HG03060 (cell line): ENCODE data around the gene TGFB1.
"Not testable (repeated sequence)": the region's sequence is repeated elsewhere in the genome, so short reads cannot be mapped to it uniquely, and the experiment has no call there.

Experiments used
- ATAC-seq: cut with Tn5 transposase; IDR thresholded peaks from one replicate; pipeline ENCODE4 v1.9.1; 2021; ENCODE audit warnings: low read depth, moderate number of reproducible peaks; ENCODE audit not compliant: unreplicated experiment

Gene TGFB1

DNA sequence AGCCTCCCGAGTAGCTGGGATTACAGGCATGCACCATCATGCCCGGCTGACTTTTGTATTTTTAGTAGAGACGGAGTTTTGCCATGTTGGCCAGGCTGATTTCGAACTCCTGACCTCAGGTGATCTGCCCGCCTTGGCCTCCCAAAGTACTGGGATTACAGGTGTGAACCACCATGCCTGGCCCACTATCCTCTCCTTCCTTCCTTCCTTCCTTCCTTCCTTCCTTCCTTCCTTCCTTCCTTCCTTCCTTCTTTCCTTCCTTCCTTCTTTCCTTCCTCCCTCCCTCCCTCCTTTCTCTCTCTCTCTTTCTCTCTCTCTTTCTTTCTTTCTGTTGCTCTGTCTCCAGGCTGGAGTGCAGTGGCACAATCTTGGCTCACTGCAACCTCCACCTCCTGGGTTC, 17.4 kb upstream of the TGFB1 start:
- ATAC-seq, result not testable (repeated sequence)

- ATAC-seq, result no peak
Observed at GRCh38 chr19:41369769-41370168, 16.0 kb upstream of the TGFB1 start.

DNA sequence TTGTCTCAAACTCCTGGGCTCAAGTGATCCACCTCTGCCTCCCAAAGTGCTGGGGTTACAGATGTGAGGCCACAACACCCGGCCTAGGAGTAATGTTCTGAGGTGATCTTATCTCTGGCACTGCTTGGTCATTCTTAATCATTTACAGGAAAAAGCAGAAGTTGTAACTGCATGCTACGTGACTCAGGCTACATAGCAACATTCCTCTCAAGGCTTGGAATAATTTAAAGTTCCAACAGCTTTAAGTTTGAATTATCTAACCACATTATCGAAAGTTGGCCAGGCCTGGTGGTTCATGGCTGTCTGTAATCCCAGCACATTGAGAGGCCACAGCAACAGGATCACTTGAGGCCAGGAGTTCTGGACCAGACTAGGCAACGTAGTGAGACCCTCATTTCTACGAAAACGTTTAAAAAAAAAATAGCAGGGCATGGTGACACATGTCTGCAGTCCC, 14.2 kb upstream of the TGFB1 start:
- ATAC-seq, result no peak

DNA sequence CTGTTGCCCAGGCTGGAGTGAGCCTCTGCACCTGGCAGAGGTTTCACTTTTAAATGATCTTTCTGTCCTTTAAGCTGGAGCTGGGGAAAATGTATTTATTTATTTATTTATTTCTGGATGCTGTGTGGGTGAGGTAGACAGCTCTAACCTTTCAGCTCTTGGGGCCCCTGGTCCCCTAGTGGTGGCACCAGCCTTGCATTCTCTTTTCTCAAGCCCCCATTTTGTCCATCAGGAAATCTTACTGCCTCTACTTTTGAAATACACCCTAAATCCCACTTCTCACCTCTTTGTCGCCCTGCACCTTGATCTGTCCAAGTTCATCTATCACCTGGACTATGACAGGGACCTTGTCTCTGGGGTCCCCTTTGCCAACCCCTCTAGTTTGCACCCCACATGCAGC, 12.4 kb upstream of the TGFB1 start:
- no peak for ATAC-seq

- ATAC-seq, result no peak
Observed at GRCh38 chr19:41364524-41365391, 11.0 kb upstream of the TGFB1 start.

DNA sequence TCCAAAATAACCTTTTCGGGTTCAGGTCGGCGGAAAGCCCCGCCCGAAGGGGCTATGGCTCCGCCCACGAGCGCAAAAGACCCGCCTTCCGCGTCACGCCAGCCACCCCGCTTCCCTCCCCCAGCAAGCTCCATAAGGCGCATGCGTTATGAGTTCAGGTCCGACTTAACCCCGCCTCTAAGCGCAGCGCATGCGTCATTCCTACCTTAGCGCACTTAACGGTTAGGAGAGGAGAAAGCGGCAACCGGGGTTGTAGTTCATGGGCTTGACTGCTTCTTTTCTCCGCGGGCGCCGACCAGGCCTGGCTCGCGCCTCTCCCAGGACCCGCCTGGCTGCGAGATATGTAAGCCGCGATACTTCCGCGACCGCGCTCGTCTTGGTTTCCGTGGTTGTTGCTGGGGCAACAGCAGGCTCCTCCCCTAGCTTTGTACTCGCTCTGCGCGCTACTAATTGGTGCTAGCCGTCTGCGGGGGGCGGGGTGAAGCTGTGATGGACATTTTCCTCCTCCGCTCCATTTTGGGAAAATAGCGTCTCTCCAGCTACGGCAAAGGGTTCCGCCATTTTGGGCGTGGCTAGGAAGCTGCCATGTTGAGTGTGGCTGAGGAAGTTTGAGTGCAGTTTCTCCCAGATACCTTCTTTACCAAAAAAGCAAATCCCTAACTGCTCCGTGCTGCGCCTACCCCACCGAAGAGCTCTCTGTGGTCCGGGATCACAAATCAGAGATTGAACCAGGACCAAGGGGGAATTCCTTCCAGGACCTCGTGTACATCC, 10.2 kb upstream of the TGFB1 start, which contains the start of gene B9D2:
Gene B9D2, minus strand, starts transcription at position 397 of the 771 bp plus-strand sequence. CDS start 630 bp downstream, outside the sequence.
- ATAC-seq, result peak; percentile 82

DNA sequence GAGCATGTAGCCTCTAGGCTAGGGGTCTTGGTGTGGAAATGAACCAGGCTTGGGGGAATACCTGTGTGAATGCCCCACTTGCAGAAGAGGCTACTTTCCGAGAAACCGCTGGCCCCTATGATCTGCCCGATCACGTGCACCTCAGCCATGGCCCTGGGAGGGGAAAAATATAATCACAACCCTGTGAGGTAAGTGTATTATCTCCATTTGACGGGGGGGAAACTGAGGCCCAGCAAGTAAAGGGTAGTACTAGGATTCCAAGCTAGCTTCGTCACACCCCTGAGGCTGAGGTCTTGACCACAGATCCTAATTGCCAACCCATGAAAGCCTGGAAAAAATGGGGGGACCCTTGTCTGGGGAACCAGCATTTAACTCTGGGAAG, 9.6 kb upstream of the TGFB1 start:
- ATAC-seq, result no peak

- no peak for ATAC-seq
Observed at GRCh38 chr19:41362143-41362847, 8.6 kb upstream of the TGFB1 start.

DNA sequence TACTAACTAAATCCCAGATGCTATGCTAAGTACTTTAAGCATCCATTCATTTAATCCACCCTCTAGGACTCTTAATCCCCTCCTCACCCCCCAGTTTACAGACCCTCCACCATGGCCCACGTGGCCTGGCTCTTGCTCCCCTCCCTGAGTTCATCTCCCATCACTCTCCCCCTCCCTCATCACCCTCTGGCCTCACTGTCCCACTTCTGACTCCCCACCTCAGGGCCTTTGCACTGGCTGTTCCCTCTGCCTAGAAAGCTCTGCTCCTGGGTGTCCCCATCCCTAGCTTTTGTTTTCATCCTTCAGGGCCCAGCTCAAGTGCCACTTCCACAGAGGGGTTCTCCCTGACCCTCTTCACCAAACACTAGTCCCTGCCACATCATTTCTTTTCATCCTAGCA, 6.0 kb upstream of the TGFB1 start:
- no peak for ATAC-seq

GRCh38 chr19:41357746-41358145, 4.0 kb upstream of the TGFB1 start:
- no peak for ATAC-seq

- no peak for ATAC-seq
Observed at GRCh38 chr19:41356984-41357739, 3.4 kb upstream of the TGFB1 start.

GRCh38 chr19:41355802-41356201, 2.1 kb upstream of the TGFB1 start:
- ATAC-seq, result no peak

DNA sequence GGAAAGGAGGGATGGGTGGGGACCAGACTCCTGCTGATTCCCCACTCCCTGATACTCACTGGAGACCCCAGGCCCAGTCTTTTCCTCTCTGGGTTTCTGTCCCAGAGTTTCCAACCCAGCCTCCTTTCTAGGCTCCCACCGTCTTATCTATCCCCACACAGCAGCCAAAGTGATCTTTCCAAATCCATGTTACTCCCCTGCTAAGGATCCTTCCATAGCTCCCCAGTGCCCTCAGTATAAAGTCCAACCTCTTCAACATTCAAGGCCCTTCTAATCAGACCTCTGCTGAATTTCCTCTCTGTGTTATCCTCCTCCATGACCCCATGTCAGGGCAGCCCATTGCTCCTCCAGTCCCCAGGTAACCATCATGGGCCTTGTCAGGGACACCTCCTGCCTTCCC, 1.3 kb upstream of the TGFB1 start:
- no peak for ATAC-seq

DNA sequence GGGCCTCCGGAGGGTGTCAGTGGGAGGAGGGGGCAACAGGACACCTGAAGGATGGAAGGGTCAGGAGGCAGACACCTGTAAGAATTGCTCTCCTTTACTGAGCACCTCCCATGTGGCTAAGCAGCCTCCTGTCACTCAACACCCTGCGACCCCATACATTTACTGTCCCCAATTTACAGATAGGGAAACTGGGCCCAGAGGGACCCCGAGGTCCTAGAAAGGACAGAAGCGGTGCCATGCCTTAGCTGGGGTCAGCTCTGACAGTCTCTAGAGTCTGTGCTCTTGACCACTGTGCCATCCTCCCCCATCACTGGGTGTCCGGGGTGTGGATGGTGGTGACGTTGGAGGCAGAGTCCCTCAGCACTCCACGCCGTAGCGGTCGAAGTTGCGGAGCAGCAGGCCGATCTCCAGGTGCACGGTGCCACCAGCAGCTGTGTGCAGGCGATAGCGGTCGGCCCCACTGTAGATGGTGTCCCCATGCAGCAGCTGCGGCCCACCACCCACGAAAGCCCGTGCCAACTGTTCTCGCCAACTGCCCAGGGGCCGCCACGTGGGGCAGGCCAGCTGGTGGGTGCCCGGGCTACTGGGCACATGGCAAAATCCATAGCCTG, 726 bp upstream of the TGFB1 start:
- ATAC-seq, result no peak

- no peak for ATAC-seq
Observed at GRCh38 chr19:41352609-41353465, 885 bp downstream of the TGFB1 start.

DNA sequence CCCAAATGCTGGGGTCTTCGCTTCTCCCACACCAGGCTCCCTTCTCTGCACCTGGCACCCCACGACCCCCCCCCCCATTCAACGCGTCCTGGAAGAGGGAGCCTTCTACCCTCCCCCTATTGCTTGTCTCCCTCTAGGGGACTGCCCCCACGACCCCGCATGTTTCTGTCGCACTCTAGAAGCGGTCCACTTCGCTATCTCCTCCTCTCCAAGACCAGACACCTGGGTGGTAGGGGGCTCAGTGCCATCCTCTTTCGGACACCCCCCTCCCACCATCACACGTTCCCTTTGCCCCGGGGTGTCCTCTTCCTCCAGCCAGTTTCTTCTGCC, 1.5 kb downstream of the TGFB1 start:
- no peak for ATAC-seq

DNA sequence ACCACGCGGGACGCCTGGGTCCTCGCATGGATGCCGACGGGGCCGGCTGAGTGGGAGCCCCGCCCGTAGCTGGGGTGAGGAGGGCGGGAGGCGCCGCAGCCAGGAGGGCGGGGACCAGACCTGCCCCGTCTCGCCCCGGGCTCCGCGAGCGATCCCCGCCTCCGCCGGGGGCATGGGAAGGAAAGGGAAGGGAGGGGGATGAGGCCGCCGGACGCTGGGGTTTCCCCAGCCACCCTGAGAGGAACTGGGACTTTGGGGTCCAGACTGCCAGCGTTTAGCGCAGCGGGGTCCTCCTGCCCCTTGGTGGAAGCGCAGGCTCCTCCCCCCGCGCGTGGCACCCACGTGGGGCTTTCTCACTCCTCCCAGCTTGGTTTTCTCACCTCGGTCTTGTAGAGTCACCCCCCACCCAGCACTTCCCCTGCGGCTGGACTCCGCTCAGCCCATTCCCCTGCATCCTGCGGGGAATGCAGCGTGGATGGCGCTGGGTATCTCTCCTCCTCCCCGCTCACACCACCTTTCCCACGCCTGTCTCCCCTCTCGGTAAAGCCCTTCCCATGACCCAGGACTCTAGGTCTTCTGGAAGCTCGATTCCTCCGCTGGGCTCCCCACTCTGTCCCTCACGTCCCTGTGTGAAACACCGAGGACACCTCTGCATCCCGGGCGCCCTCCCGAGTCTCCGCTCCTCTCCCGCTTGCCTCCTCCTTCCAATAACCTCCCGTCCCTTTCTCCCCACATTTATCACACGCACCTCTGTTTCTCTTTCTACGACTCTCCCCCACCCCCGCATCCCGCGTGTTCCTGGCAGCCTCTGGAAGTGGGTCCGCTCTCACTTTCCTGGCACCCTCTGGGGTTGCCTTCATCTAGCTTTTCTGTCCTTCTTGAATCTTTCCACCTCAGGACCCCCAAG, 2.1 kb downstream of the TGFB1 start:
- ATAC-seq, result no peak

GRCh38 chr19:41350735-41351338, 2.9 kb downstream of the TGFB1 start:
- ATAC-seq, result no peak
